Urinary bladder (tissue), 4 donors: Measurements from ENCODE around the gene PADI3. TPM values are rescaled to one million over a fixed set of nuclear protein-coding genes. Genes with fewer than 3 reads are reported as not detected.
"Not testable (repeated sequence)": the region's sequence is repeated elsewhere in the genome, so short reads cannot be mapped to it uniquely, and the experiment has no call there.

Source experiments
- DNase-seq: peaks from one replicate; pipeline ENCODE4 v3.0.0-alpha.2; 2015; ENCODE audit errors: extremely low spot score
- H3K27ac ChIP-seq: one replicate; pipeline ENCODE4 v1.5.1; 2013; ENCODE audit warnings: low read depth, mild to moderate bottlenecking, moderate library complexity
- H3K36me3 ChIP-seq: one replicate; pipeline ENCODE4 v1.6.1; 2013; ENCODE audit warnings: mild to moderate bottlenecking, moderate library complexity; ENCODE audit not compliant: insufficient read depth
- H3K4me1 ChIP-seq: one replicate; pipeline ENCODE4 v1.6.1; 2013; ENCODE audit warnings: mild to moderate bottlenecking, moderate library complexity; ENCODE audit not compliant: insufficient read depth
- H3K4me3 ChIP-seq: one replicate; pipeline ENCODE4 v1.5.1; 2013; ENCODE audit warnings: low read depth, low read length
- WGBS: extraction: QIAGEN DNeasy Blood & Tissue Kit; methylation state at CpG from one replicate; pipeline ENCODE4 v1.1.7; 2013; 5-methylcytosine and 5-hydroxymethylcytosine counted together
- polyA plus RNA-seq: library from polyadenylated mRNA; stranded (reverse); fragments of 200-250 nt; gene quantifications from one replicate; pipeline ENCODE4 v1.2.3, GENCODE V29; 2013
- total RNA-seq: library from RNA; depleted of rRNA; stranded (reverse); fragments of >200 nt; gene quantifications from one replicate; pipeline ENCODE4 v1.2.3, GENCODE V29; 2014
- donor health status: healthy with polysubstance abuse.
- donor health status: healthy.

Gene PADI3
- total and polyA plus RNA-seq, 2 donors = 6.9 to 11.6 TPM

- not testable (repeated sequence) for H3K4me1 ChIP-seq, DNase-seq, H3K36me3 ChIP-seq, H3K4me3 ChIP-seq, H3K27ac ChIP-seq
- WGBS = 32% methylated on average over 28 of the region's 28 CpGs
Observed at GRCh38 chr1:17241011-17241779, 7.7 kb upstream of the PADI3 start.

GRCh38 chr1:17241780-17242074 lies 7.2 kb upstream of the PADI3 start:
- H3K36me3 ChIP-seq, H3K4me1 ChIP-seq, DNase-seq, H3K27ac ChIP-seq, H3K4me3 ChIP-seq: not testable (repeated sequence)
- WGBS = 69% methylated on average over 11 of the region's 11 CpGs

GRCh38 chr1:17243274-17243673 lies 5.6 kb upstream of the PADI3 start:
- Histone ChIP-seq H3K4me3 (no peak overlapping the region), H3K36me3 (no peaks in the 10 kb centered on the region), H3K27ac (no peak overlapping the region), H3K4me1 (no peaks in the 10 kb centered on the region)
- WGBS = 76% methylated on average over 1 of the region's 1 CpG
- no peak for DNase-seq

- no peaks in the 10 kb centered on the region for H3K4me1 ChIP-seq
- H3K27ac ChIP-seq = no peak overlapping the region
- no peak overlapping the region for H3K4me3 ChIP-seq
- no peaks in the 10 kb centered on the region for H3K36me3 ChIP-seq
- DNase-seq = no peak
- WGBS = 66% methylated on average over 14 of the region's 14 CpGs
Observed at GRCh38 chr1:17244821-17245740, 3.8 kb upstream of the PADI3 start.

- no peak for DNase-seq
- Histone ChIP-seq H3K27ac (no peak overlapping the region), H3K4me1 (no peaks in the 10 kb centered on the region), H3K4me3 (no peak overlapping the region), H3K36me3 (no peaks in the 10 kb centered on the region)
- WGBS = 63% methylated on average over 7 of the region's 7 CpGs
Observed at GRCh38 chr1:17245816-17246325, 3.0 kb upstream of the PADI3 start.

GRCh38 chr1:17246971-17247370 lies 1.9 kb upstream of the PADI3 start:
- Histone ChIP-seq H3K27ac (no peak overlapping the region), H3K36me3 (no peaks in the 10 kb centered on the region), H3K4me3 (no peak overlapping the region), H3K4me1 (no peaks in the 10 kb centered on the region)
- 77% methylated on average over 2 of the region's 2 CpGs for WGBS
- no peak for DNase-seq

GRCh38 chr1:17250601-17251000 lies 1.7 kb downstream of the PADI3 start:
- Histone ChIP-seq H3K4me1 (no peaks in the 10 kb centered on the region), H3K36me3 (no peaks in the 10 kb centered on the region), H3K4me3 (no peak overlapping the region), H3K27ac (no peak overlapping the region)
- WGBS = 38% methylated on average over 7 of the region's 7 CpGs
- no peak for DNase-seq

- no peaks in the 10 kb centered on the region for H3K36me3 ChIP-seq
- H3K4me1 ChIP-seq = no peaks in the 10 kb centered on the region
- no peak for DNase-seq
- H3K27ac ChIP-seq = no peak overlapping the region
- WGBS = 78% methylated on average over 5 of the region's 5 CpGs
- no peak overlapping the region for H3K4me3 ChIP-seq
Observed at GRCh38 chr1:17251246-17251645, 2.3 kb downstream of the PADI3 start.

GRCh38 chr1:17251701-17252376 lies 2.9 kb downstream of the PADI3 start:
- DNase-seq = no peak
- WGBS = 62% methylated on average over 3 of the region's 3 CpGs
- no peak overlapping the region for H3K27ac ChIP-seq
- no peak overlapping the region for H3K4me3 ChIP-seq
- H3K4me1 ChIP-seq = no peaks in the 10 kb centered on the region
- H3K36me3 ChIP-seq = no peaks in the 10 kb centered on the region

- no peak overlapping the region for H3K4me3 ChIP-seq
- no peak for DNase-seq
- no peak overlapping the region for H3K27ac ChIP-seq
- H3K4me1 ChIP-seq = no peaks in the 10 kb centered on the region
- no peaks in the 10 kb centered on the region for H3K36me3 ChIP-seq
- 80% methylated on average over 5 of the region's 5 CpGs for WGBS
Observed at GRCh38 chr1:17255336-17255735, 6.4 kb downstream of the PADI3 start.

- Histone ChIP-seq H3K4me3 (no peak overlapping the region), H3K4me1 (no peaks in the 10 kb centered on the region), H3K27ac (no peak overlapping the region), H3K36me3 (no peaks in the 10 kb centered on the region)
- WGBS = 66% methylated on average over 9 of the region's 9 CpGs
- no peak for DNase-seq
Observed at GRCh38 chr1:17258116-17258757, 9.3 kb downstream of the PADI3 start.

- Histone ChIP-seq H3K36me3 (no peaks in the 10 kb centered on the region), H3K4me1 (no peaks in the 10 kb centered on the region), H3K27ac (no peak overlapping the region), H3K4me3 (no peak overlapping the region)
- no peak for DNase-seq
- WGBS = 74% methylated on average over 6 of the region's 6 CpGs
Observed at GRCh38 chr1:17258758-17259130, 9.8 kb downstream of the PADI3 start.

- Histone ChIP-seq H3K4me1 (no peaks in the 10 kb centered on the region), H3K36me3 (no peaks in the 10 kb centered on the region), H3K4me3 (no peak overlapping the region), H3K27ac (no peak overlapping the region)
- WGBS = 61% methylated on average over 24 of the region's 24 CpGs
- no peak for DNase-seq
Observed at GRCh38 chr1:17259233-17259873, 10.5 kb downstream of the PADI3 start.
